A673 (cell line): ENCODE measurements around the gene SLC25A13. TPM values are rescaled to one million over a fixed set of nuclear protein-coding genes. Genes with fewer than 3 reads are reported as not detected.
A peak's percentile ranks its signal among the peaks of the same experiment; 100 is the strongest.

Source experiments
- BruUV-seq: library from RNA; stranded (reverse); fragments of 400-500 nt; replicated peaks from 2 replicates; lab custom pipeline; 2021; lab: Mats Ljungman, UMichigan
- CTCF ChIA-PET: fragments of 300-600 bp; sonication (Branson Sonifier 250); formaldehyde crosslinking; loops from one replicate; lab custom pipeline; 2022; ENCODE audit warnings: antibody characterized with exemption; lab: Charles Lee
- POLR2A ChIA-PET: fragments of 300-600 bp; sonication (Branson Sonifier 250); formaldehyde crosslinking; loops from one replicate; lab custom pipeline; 2022; ENCODE audit warnings: antibody characterized with exemption; ENCODE audit not compliant: low non-redundant PET; lab: Charles Lee
- DNase-seq: peaks from one replicate; pipeline ENCODE4 v3.0.0-alpha.2; 2015; ENCODE audit warnings: low spot score
- H3K27ac ChIP-seq: fragments of 200-600 bp; sonication (generic); 2 replicates; pipeline ENCODE4 v1.5.1; 2016; ENCODE audit warnings: mixed run types, low read depth, mild to moderate bottlenecking, mixed read lengths, antibody characterized with exemption, low read length; ENCODE audit not compliant: poor library complexity, severe bottlenecking
- H3K27me3 ChIP-seq: fragments of 200-600 bp; sonication (generic); replicated peaks from 2 replicates; pipeline ENCODE4 v1.6.1; 2017; ENCODE audit warnings: mixed run types, low read depth, mild to moderate bottlenecking, mixed read lengths, antibody characterized with exemption, low read length; ENCODE audit not compliant: insufficient read depth, poor library complexity
- H3K36me3 ChIP-seq: fragments of 200-600 bp; sonication (generic); 2 replicates; pipeline ENCODE4 v1.6.1; 2016; ENCODE audit warnings: mixed run types, mild to moderate bottlenecking, mixed read lengths, antibody characterized with exemption, low read length; ENCODE audit not compliant: insufficient read depth, poor library complexity, severe bottlenecking
- H3K4me1 ChIP-seq: fragments of 200-600 bp; sonication (generic); 2 replicates; pipeline ENCODE4 v1.6.1; 2017; ENCODE audit warnings: mixed run types, mild to moderate bottlenecking, mixed read lengths, antibody characterized with exemption, low read length; ENCODE audit not compliant: insufficient read depth, poor library complexity, severe bottlenecking
- H3K4me3 ChIP-seq: fragments of 200-600 bp; sonication (generic); 2 replicates; pipeline ENCODE4 v1.5.1; 2016; ENCODE audit warnings: low read depth, mixed run types, mild to moderate bottlenecking, mixed read lengths, low read length; ENCODE audit not compliant: poor library complexity, severe bottlenecking
- H3K9me3 ChIP-seq: fragments of 200-600 bp; sonication (generic); 2 replicates; pipeline ENCODE4 v1.6.1; 2016; ENCODE audit warnings: mixed run types, low read depth, mild to moderate bottlenecking, mixed read lengths, antibody characterized with exemption, low read length; ENCODE audit not compliant: poor library complexity, severe bottlenecking
- CTCF ChIP-seq: fragments of 300-800, 200-600 bp; sonication (generic); conservative IDR thresholded peaks from 2 replicates; pipeline ENCODE4 v1.5.1; 2017; ENCODE audit warnings: low read depth, mild to moderate bottlenecking, antibody characterized with exemption, low read length, moderate library complexity, mixed read lengths
- EZH2 ChIP-seq: fragments of 200-600 bp; sonication (generic); IDR thresholded peaks from 2 replicates; pipeline ENCODE4 v1.6.1; 2017; ENCODE audit warnings: borderline replicate concordance, low read depth, mild to moderate bottlenecking, mixed read lengths, antibody characterized with exemption, low read length; ENCODE audit not compliant: poor library complexity, severe bottlenecking
- intact Hi-C: fragments of 100-400 bp; cut with micrococcal nuclease; formaldehyde crosslinking; loops from one replicate; pipeline ENCODE4 v1.10.0; 2022; ENCODE audit not compliant: unreplicated experiment
- total RNA-seq: library from RNA; stranded (reverse); gene quantifications from 2 replicates; pipeline ENCODE4 v1.2.3, GENCODE V29; 2021

Gene SLC25A13
- total RNA-seq, 1 experiment from 2014 or later = 22.7 TPM

DNA sequence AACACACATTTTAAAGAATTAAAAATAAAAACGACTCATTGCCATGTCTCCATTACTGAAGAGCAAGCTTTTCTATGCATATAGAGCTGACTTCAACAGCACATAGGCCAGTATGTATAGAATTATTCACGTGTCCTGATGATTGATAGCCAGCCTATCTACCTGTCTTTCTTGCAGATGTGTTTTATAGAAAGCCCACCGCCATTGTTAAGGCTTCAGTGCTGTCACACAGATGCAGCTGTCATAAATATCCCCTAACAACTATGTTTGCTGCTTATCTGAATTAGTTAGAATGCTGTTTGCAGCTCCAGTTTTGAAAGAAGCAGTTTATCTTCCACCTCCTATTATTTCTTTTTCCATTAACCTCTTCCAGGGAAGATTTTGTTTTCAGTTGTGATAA lies 235.9 kb downstream of the SLC25A13 start:
- H3K36me3 ChIP-seq = no peaks in the 10 kb centered on the region
- no peak for TF ChIP-seq EZH2
- no peak for TF ChIP-seq CTCF
- CTCF ChIA-PET = no interaction called here
- H3K9me3 ChIP-seq = no peaks in the 10 kb centered on the region
- H3K27ac ChIP-seq = no peak overlapping the region
- intact Hi-C loops = no loop called here
- no peak overlapping the region for H3K4me3 ChIP-seq
- H3K4me1 ChIP-seq = peaks cover under 1% of the 10 kb centered on the region
- no TSS peak for BruUV-seq
- DNase-seq = no peak
- POLR2A ChIA-PET = no interaction called here
- H3K27me3 ChIP-seq = no peaks in the 10 kb centered on the region

DNA sequence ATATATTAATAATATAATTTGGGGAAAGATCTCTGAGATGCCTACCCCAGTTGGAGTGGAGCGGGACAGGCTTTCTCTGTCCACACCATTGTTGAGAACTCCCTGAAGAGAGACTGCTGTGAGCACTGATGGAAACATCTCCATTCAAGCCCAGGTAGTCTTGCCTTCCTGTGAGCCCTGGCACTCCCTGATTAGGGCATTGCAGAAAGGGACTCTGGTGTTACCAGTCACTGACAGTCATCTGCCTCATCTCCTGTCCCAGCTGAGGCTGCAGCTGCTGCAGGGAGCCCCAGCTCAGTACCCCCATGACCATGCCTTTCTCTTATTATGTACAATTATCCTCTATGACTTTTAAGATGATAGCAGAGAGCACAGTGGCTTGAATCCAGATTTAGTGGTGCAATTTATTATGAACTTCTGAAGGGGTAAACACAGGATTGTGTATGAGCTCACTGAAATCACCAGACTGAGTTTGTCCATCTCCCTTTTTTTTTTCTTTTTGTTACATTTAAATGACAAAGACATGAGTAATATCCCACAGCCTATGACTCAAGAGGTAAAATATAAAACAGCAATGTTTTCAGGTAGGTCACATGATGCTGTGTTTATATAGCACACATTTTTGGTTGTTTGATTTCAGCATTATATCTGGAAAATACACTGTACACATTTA lies 236.9 kb downstream of the SLC25A13 start:
- no peaks in the 10 kb centered on the region for H3K9me3 ChIP-seq
- POLR2A ChIA-PET = no interaction called here
- intact Hi-C loops = no loop called here
- H3K4me3 ChIP-seq = no peak overlapping the region
- peaks cover 4% of the 10 kb centered on the region for H3K4me1 ChIP-seq
- no peaks in the 10 kb centered on the region for H3K36me3 ChIP-seq
- H3K27ac ChIP-seq = no peak overlapping the region
- no peak for TF ChIP-seq EZH2
- no peak for TF ChIP-seq CTCF
- no TSS peak for BruUV-seq
- CTCF ChIA-PET = no interaction called here
- no peak for DNase-seq
- H3K27me3 ChIP-seq = no peaks in the 10 kb centered on the region

GRCh38 chr7:96080027-96080426 lies 241.9 kb downstream of the SLC25A13 start:
- no peak for TF ChIP-seq EZH2
- TF ChIP-seq CTCF = no peak
- no peaks in the 10 kb centered on the region for H3K27me3 ChIP-seq

More at GRCh38 chr7:96080027-96080426, 241.9 kb downstream of the SLC25A13 start:
- H3K4me3 ChIP-seq = no peak overlapping the region
- no peaks in the 10 kb centered on the region for H3K9me3 ChIP-seq
- DNase-seq = peak; percentile 70
- ChIA-PET POLR2A (no interaction called here), CTCF (interaction anchor here (0.6 kb wide), 1 partner anchor 425 kb away, joined by 3 read pairs; no protein-coding TSS in a partner anchor)
- H3K4me1 ChIP-seq = peaks cover 24% of the 10 kb centered on the region
- intact Hi-C loops = no loop called here
- peak overlapping the region; percentile 27 for H3K27ac ChIP-seq
- H3K36me3 ChIP-seq = no peaks in the 10 kb centered on the region
- no TSS peak for BruUV-seq
